Hepatocyte (in vitro differentiated cells): ENCODE results near the gene ATMIN. TPM values are rescaled to one million over a fixed set of nuclear protein-coding genes. Genes with fewer than 3 reads are reported as not detected.

Source experiments
- DNase-seq: peaks from one replicate; pipeline ENCODE4 v3.0.0-alpha.2; 2016; ENCODE audit warnings: low spot score
- H2AFZ ChIP-seq: fragments of 200-600 bp; sonication (generic); 2 replicates; pipeline ENCODE4 v1.6.0; 2016; ENCODE audit warnings: antibody characterized with exemption, mild to moderate bottlenecking
- H3K27ac ChIP-seq: fragments of 200-600 bp; sonication (generic); 2 replicates; pipeline ENCODE4 v1.5.1; 2016; ENCODE audit warnings: mild to moderate bottlenecking
- H3K27me3 ChIP-seq: fragments of 200-600 bp; sonication (generic); 2 replicates; pipeline ENCODE4 v1.6.1; 2016
- H3K36me3 ChIP-seq: fragments of 200-600 bp; sonication (generic); replicated peaks from 2 replicates; pipeline ENCODE4 v1.5.1; 2016; ENCODE audit warnings: low read depth; ENCODE audit not compliant: insufficient read depth
- H3K4me1 ChIP-seq: fragments of 200-600 bp; sonication (generic); 2 replicates; pipeline ENCODE4 v1.5.1; 2016; ENCODE audit warnings: mild to moderate bottlenecking, moderate library complexity; ENCODE audit not compliant: insufficient read depth
- H3K4me2 ChIP-seq: fragments of 200-600 bp; sonication (generic); 2 replicates; pipeline ENCODE4 v1.6.0; 2016
- H3K4me3 ChIP-seq: fragments of 200-600 bp; sonication (generic); 2 replicates; pipeline ENCODE4 v1.5.1; 2016; ENCODE audit warnings: mild to moderate bottlenecking
- H3K79me2 ChIP-seq: fragments of 200-600 bp; sonication (generic); 2 replicates; pipeline ENCODE4 v1.6.0; 2017; ENCODE audit warnings: mild to moderate bottlenecking
- H3K9me2 ChIP-seq: fragments of 200-600 bp; sonication (generic); replicated peaks from 2 replicates; pipeline ENCODE4 v1.6.0; 2017; ENCODE audit warnings: mild to moderate bottlenecking; ENCODE audit not compliant: insufficient read depth
- H3K9me3 ChIP-seq: fragments of 200-600 bp; sonication (generic); 2 replicates; pipeline ENCODE4 v1.5.1; 2016; ENCODE audit warnings: low read depth, mild to moderate bottlenecking
- H4K20me1 ChIP-seq: fragments of 200-600 bp; sonication (generic); 2 replicates; pipeline ENCODE4 v1.6.0; 2016; ENCODE audit warnings: mild to moderate bottlenecking; ENCODE audit not compliant: insufficient read depth, poor library complexity, severe bottlenecking
- CTCF ChIP-seq: fragments of 200-600 bp; sonication (generic); IDR thresholded peaks from 2 replicates; pipeline ENCODE4 v1.5.1; 2016; ENCODE audit warnings: antibody characterized with exemption, mild to moderate bottlenecking; ENCODE audit not compliant: poor library complexity
- EZH2 ChIP-seq: fragments of 200-600 bp; sonication (generic); IDR thresholded peaks from 2 replicates; pipeline ENCODE4 v1.6.1; 2016; ENCODE audit warnings: antibody characterized with exemption, mild to moderate bottlenecking, borderline replicate concordance
- EZH2phosphoT487 ChIP-seq: fragments of 200-600 bp; sonication (generic); IDR thresholded peaks from one replicate; pipeline ENCODE4 v1.6.1; 2018; ENCODE audit warnings: antibody characterized with exemption, mild to moderate bottlenecking, low read depth, moderate library complexity; ENCODE audit not compliant: unreplicated experiment, severe bottlenecking
- WGBS: methylation state at CpG from one replicate; pipeline ENCODE4 v1.1.6; 2016; ENCODE audit warnings: low lambda C conversion rate; ENCODE audit errors: missing lambda C conversion rate; 5-methylcytosine and 5-hydroxymethylcytosine counted together
- polyA plus RNA-seq: library from polyadenylated mRNA; unstranded; fragments of >200 nt; fragmentation: Nextera tagmentation; extraction: Ambion mirVana; gene quantifications from 2 replicates; pipeline ENCODE4 v1.2.1, GENCODE V29; 2016
- total RNA-seq: library from RNA; depleted of rRNA; stranded (reverse); fragments of >200 nt; gene quantifications from 2 replicates; pipeline ENCODE4 v1.2.3, GENCODE V29; 2014

ATMIN gene
- total and polyA plus RNA-seq, 2 experiments from 2014 or later = 30.7 to 58.4 TPM

GRCh38 chr16:80997139-80997798, 38.4 kb upstream of the ATMIN start:
- Histone ChIP-seq H3K4me1 (peaks cover 12% of the 10 kb centered on the region), H3K9me3 (no peaks in the 10 kb centered on the region), H3K4me2 (peak overlapping the region; percentile 71), H3K79me2 (peaks cover 84% of the 10 kb centered on the region), H4K20me1 (no peaks in the 10 kb centered on the region), H3K27ac (peak overlapping the region; percentile 70), H3K9me2 (no peaks in the 10 kb centered on the region), H3K36me3 (no peaks in the 10 kb centered on the region), H3K4me3 (peak overlapping the region; percentile 1), H3K27me3 (no peaks in the 10 kb centered on the region), H2AFZ (no peak overlapping the region)
- TF ChIP-seq EZH2phosphoT487 (no peak), EZH2 (no peak), CTCF (no peak)
- WGBS = 41% methylated on average over 9 of the region's 9 CpGs
- DNase-seq = peak; percentile 45

GRCh38 chr16:80997964-80998620, 37.5 kb upstream of the ATMIN start:
- H4K20me1 ChIP-seq = no peaks in the 10 kb centered on the region
- TF ChIP-seq EZH2 (no peak), CTCF (no peak), EZH2phosphoT487 (no peak)
- DNase-seq = no peak
- no peaks in the 10 kb centered on the region for H3K36me3 ChIP-seq
- no peaks in the 10 kb centered on the region for H3K9me2 ChIP-seq
- peak overlapping the region; percentile 70 for H3K27ac ChIP-seq
- H3K4me3 ChIP-seq = peak overlapping the region; percentile 1
- no peak overlapping the region for H2AFZ ChIP-seq
- H3K4me2 ChIP-seq = peak overlapping the region; percentile 71
- 98% methylated on average over 7 of the region's 7 CpGs for WGBS
- peaks cover 6% of the 10 kb centered on the region for H3K4me1 ChIP-seq
- no peaks in the 10 kb centered on the region for H3K9me3 ChIP-seq
- H3K27me3 ChIP-seq = no peaks in the 10 kb centered on the region
- peaks cover 84% of the 10 kb centered on the region for H3K79me2 ChIP-seq

GRCh38 chr16:81000873-81001272, 34.8 kb upstream of the ATMIN start:
- Histone ChIP-seq H3K27me3 (no peaks in the 10 kb centered on the region), H3K36me3 (no peaks in the 10 kb centered on the region), H3K9me3 (no peaks in the 10 kb centered on the region), H3K27ac (no peak overlapping the region), H3K79me2 (peaks cover 90% of the 10 kb centered on the region), H4K20me1 (peaks cover 3% of the 10 kb centered on the region), H2AFZ (no peak overlapping the region), H3K4me2 (no peak overlapping the region), H3K4me3 (no peak overlapping the region), H3K9me2 (no peaks in the 10 kb centered on the region), H3K4me1 (peaks cover 3% of the 10 kb centered on the region)
- no peak for DNase-seq
- WGBS = 94% methylated on average over 3 of the region's 3 CpGs
- TF ChIP-seq EZH2 (no peak), EZH2phosphoT487 (no peak), CTCF (no peak)
